ENCODE measurements around the gene MBLAC1.

- TF ChIP-seq SUZ12 (IDR thresholded peaks at IDR 0.05) (no peak), L3MBTL2 (conservative IDR thresholded peaks at IDR 0.05) (no peak), FOXA1 (IDR thresholded peaks at IDR 0.05) (no peak)
Measured at GRCh38 chr7:100077205-100077604, 49.6 kb upstream of the MBLAC1 start.

Measured in HEK293T (cell line).